Sigmoid colon (tissue), 7 donors: ENCODE measurements around the gene SPOCD1. TPM values are rescaled to one million over a fixed set of nuclear protein-coding genes. Genes with fewer than 3 reads are reported as not detected.

Experiments
- DNase-seq: peaks from one replicate; pipeline ENCODE4 v3.0.0-alpha.2; 2019
- H3K27ac ChIP-seq, 4 donors: fragments of 200-600 bp; sonication (generic); one replicate each; pipeline ENCODE4 v1.5.1; 2016 to 2019; ENCODE audit warnings: mild to moderate bottlenecking in 1 of 4
- H3K27me3 ChIP-seq, 3 donors: fragments of 200-600 bp; sonication (generic); one replicate each; pipeline ENCODE4 v1.5.1; 2019; ENCODE audit warnings: mild to moderate bottlenecking in 1 of 3
- H3K36me3 ChIP-seq, 4 donors: fragments of 200-600 bp; sonication (generic); one replicate each; pipeline ENCODE4 v1.5.1; 2016 to 2019
- H3K4me1 ChIP-seq, 4 donors: fragments of 200-600 bp; sonication (generic); one replicate each; pipeline ENCODE4 v1.5.1; 2017 to 2019
- H3K4me3 ChIP-seq, 4 donors: fragments of 200-600 bp; sonication (generic); one replicate each; pipeline ENCODE4 v1.5.1; 2017 to 2019; ENCODE audit warnings: mild to moderate bottlenecking in 2 of 4, moderate library complexity in 1 of 4
- H3K9me3 ChIP-seq, 4 donors: fragments of 200-600 bp in 3 of 4; sonication (generic) in 3 of 4; one replicate each; pipeline versions ENCODE4 v1.5.1 to v1.6.1; 2013 to 2019
- EP300 ChIP-seq, 4 donors: sonication (generic); formaldehyde crosslinking; IDR thresholded peaks; one replicate each; pipeline ENCODE4 v1.6.1; 2017; ENCODE audit warnings: antibody characterized with exemption in 4 of 4
- POLR2A ChIP-seq, 2 donors: fragments of 450-650 bp; IDR thresholded peaks; one replicate each; pipeline ENCODE4 v1.6.1; 2016; ENCODE audit warnings: antibody characterized with exemption in 2 of 2, mild to moderate bottlenecking in 2 of 2, moderate library complexity in 2 of 2
- POLR2AphosphoS5 ChIP-seq, 4 donors: sonication (generic); formaldehyde crosslinking; IDR thresholded peaks; one replicate each; pipeline ENCODE4 v1.6.1; 2017; ENCODE audit warnings: antibody characterized with exemption in 4 of 4
- WGBS, 2 donors: extraction: QIAGEN DNeasy Blood & Tissue Kit; methylation state at CpG; one replicate each; pipeline ENCODE4 v1.1.7; 2013; 5-methylcytosine and 5-hydroxymethylcytosine counted together
- intact Hi-C: fragments of 100-400 bp; cut with DNase I; formaldehyde crosslinking; loops from one replicate; pipeline ENCODE4 v1.15.1; 2023
- polyA plus RNA-seq, 3 donors: library from polyadenylated mRNA; stranded (reverse); fragments of 200-250 nt; gene quantifications; one replicate each; pipeline ENCODE4 v1.2.3, GENCODE V29; 2013
- total RNA-seq, 4 donors: library from RNA; depleted of rRNA; stranded (reverse); fragments of >200 nt; gene quantifications; one replicate each; pipeline ENCODE4 v1.1.0, GENCODE V29; 2016
- TF ChIP-seq, protein P1 (sequence below), 4 experiments: fragments of 450-650 bp in 3 of 4; fragments of 200-600 bp in 1 of 4; IDR thresholded peaks; one replicate each; pipeline ENCODE4 v1.5.1; 2016 to 2019; ENCODE audit warnings: antibody characterized with exemption in 4 of 4, mild to moderate bottlenecking in 3 of 4, moderate library complexity in 2 of 4
- donor health status: healthy with polysubstance abuse.
- donor health status: Bipolar disorder and iron deficiency.
- donor health status: healthy.

The SPOCD1 gene
- total and polyA plus RNA-seq, 7 donors = 0.14 to 0.70 (median 0.55) TPM; not detected in 4

DNA sequence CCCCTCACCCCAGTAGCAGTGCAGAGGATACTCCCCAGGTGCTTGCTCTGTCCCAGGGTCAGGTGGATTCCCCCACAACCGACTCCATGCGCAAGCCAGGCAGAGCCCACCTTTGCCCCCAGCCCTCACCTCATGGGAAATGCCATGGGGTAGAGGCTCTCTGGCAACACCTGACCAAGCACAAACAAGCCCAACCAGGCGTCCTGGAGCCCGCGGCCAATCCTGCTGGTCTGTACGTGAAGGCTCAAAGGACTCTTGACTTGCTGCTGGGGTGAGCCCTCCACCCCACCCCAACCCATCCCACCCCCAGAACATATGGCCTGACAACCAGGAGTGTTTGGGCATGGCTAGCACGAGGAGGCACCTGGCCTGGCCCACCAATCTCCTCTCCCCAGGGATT lies 53.5 kb downstream of the SPOCD1 start:
- intact Hi-C loops = loop anchor here (1.0 to 5.0 kb wide), 3 partner anchors 27 to 300 kb away; no protein-coding TSS in a partner anchor
- DNase-seq = no peak
- Histone ChIP-seq H3K27me3 (peaks cover 0 to 36% (median 13%) of the 10 kb centered on the region in 3 donors), H3K36me3 (no peaks in the 10 kb centered on the region), H3K9me3 (no peaks in the 10 kb centered on the region), H3K4me3 (peak overlapping the region in 3 of 4 donors; percentile 54 to 59 (median 56)), H3K27ac (no peak overlapping the region), H3K4me1 (peaks cover 0 to 44% (median 41%) of the 10 kb centered on the region in 4 donors)
- 17 to 32% methylated on average over 7 of the region's 7 CpGs for WGBS, 2 donors
- TF ChIP-seq, protein P1, sequence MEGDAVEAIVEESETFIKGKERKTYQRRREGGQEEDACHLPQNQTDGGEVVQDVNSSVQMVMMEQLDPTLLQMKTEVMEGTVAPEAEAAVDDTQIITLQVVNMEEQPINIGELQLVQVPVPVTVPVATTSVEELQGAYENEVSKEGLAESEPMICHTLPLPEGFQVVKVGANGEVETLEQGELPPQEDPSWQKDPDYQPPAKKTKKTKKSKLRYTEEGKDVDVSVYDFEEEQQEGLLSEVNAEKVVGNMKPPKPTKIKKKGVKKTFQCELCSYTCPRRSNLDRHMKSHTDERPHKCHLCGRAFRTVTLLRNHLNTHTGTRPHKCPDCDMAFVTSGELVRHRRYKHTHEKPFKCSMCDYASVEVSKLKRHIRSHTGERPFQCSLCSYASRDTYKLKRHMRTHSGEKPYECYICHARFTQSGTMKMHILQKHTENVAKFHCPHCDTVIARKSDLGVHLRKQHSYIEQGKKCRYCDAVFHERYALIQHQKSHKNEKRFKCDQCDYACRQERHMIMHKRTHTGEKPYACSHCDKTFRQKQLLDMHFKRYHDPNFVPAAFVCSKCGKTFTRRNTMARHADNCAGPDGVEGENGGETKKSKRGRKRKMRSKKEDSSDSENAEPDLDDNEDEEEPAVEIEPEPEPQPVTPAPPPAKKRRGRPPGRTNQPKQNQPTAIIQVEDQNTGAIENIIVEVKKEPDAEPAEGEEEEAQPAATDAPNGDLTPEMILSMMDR (IDR thresholded peaks at IDR 0.05) = no peak
- no peak for TF ChIP-seq POLR2AphosphoS5 (IDR thresholded peaks at IDR 0.05)
- no peak for TF ChIP-seq POLR2A (IDR thresholded peaks at IDR 0.05)
- no peak for TF ChIP-seq EP300 (IDR thresholded peaks at IDR 0.05)

GRCh38 chr1:31761883-31762282 lies 53.9 kb downstream of the SPOCD1 start:
- H3K9me3 ChIP-seq = no peaks in the 10 kb centered on the region
- TF ChIP-seq POLR2AphosphoS5 (IDR thresholded peaks at IDR 0.05) = no peak
- no peak for TF ChIP-seq EP300 (IDR thresholded peaks at IDR 0.05)
- no peak for TF ChIP-seq POLR2A (IDR thresholded peaks at IDR 0.05)
- TF ChIP-seq, protein P1 (IDR thresholded peaks at IDR 0.05) = no peak
- H3K4me1 ChIP-seq = peaks cover 0 to 44% (median 41%) of the 10 kb centered on the region in 4 donors
- H3K27me3 ChIP-seq = peaks cover 0 to 36% (median 13%) of the 10 kb centered on the region in 3 donors
- H3K4me3 ChIP-seq = no peak overlapping the region
- H3K36me3 ChIP-seq = no peaks in the 10 kb centered on the region
- 60 to 77% methylated on average over 6 of the region's 6 CpGs for WGBS, 2 donors
- no peak for DNase-seq
- H3K27ac ChIP-seq = no peak overlapping the region
- intact Hi-C loops = loop anchor here (1.0 to 5.0 kb wide), 3 partner anchors 27 to 300 kb away; no protein-coding TSS in a partner anchor

- Histone ChIP-seq H3K4me3 (peak overlapping the region; percentile 41 to 60 (median 58)), H3K9me3 (no peaks in the 10 kb centered on the region), H3K27ac (peak overlapping the region in 2 of 4 donors; percentile 31 to 38), H3K36me3 (no peaks in the 10 kb centered on the region), H3K4me1 (peaks cover 0 to 44% (median 41%) of the 10 kb centered on the region in 4 donors), H3K27me3 (peaks cover 0 to 36% (median 13%) of the 10 kb centered on the region in 3 donors)
- peak; percentile 89 for DNase-seq
- TF ChIP-seq POLR2AphosphoS5 (IDR thresholded peaks at IDR 0.05) (no peak), POLR2A (IDR thresholded peaks at IDR 0.05) (no peak), EP300 (IDR thresholded peaks at IDR 0.05) (no peak)
- TF ChIP-seq, protein P1 (IDR thresholded peaks at IDR 0.05) = no peak
- WGBS, 2 donors = 2% methylated on average over 63 of the region's 63 CpGs
- intact Hi-C loops = loop anchor here (5.0 kb wide), 2 partner anchors 202 to 302 kb away; no protein-coding TSS in a partner anchor
Observed at GRCh38 chr1:31760471-31761470, 55.1 kb downstream of the SPOCD1 start.

DNA sequence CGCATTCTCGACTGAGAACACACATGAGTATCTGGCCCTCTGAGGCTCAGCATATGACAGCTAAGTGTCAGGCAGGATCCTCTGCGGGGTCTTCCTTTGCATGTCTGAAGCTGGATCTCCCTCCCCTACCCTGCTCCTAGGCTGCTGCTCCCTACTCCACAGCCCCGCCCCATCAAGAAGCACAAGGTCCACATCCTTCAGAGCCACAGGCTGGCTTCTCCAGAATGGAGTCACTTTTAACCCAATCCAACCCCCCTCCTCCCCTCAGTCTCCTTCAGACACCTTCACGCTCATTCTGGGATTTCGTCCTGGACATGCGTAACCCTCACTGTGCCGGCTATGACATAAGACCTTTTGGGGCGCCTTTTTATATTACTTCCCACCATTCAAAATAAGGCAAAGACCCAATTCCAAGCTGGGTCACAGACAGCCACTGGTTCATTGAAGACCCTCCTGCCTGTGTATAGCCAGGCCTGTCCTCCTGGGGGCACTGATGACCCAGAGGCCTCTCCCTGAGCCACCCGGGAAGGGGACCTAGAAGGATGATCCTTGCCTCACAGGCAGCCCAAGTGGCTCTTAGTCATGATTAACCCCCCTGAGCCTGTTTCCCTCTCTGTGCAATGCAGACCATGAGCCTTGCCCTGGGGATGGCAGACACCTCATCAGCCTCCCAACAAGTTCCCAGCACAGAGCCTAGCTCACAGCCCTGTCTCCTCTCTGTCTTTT lies 56.4 kb downstream of the SPOCD1 start:
- intact Hi-C loops = loop anchor here (5.0 kb wide), 2 partner anchors 203 to 303 kb away; no protein-coding TSS in a partner anchor
- Histone ChIP-seq H3K36me3 (no peaks in the 10 kb centered on the region), H3K4me1 (peaks cover 0 to 39% (median 36%) of the 10 kb centered on the region in 4 donors), H3K9me3 (no peaks in the 10 kb centered on the region), H3K27ac (no peak overlapping the region), H3K27me3 (peaks cover 0 to 36% (median 13%) of the 10 kb centered on the region in 3 donors), H3K4me3 (no peak overlapping the region)
- no peak for DNase-seq
- WGBS, 2 donors = 45 to 76% methylated on average over 10 of the region's 10 CpGs
- no peak for TF ChIP-seq POLR2A (IDR thresholded peaks at IDR 0.05)
- TF ChIP-seq EP300 (IDR thresholded peaks at IDR 0.05) = no peak
- no peak for TF ChIP-seq POLR2AphosphoS5 (IDR thresholded peaks at IDR 0.05)
- TF ChIP-seq, protein P1 (IDR thresholded peaks at IDR 0.05) = no peak
